ENCODE measurements around the gene EFL1. TPM values are rescaled to one million over a fixed set of nuclear protein-coding genes. Genes with fewer than 3 reads are reported as not detected.

The EFL1 gene
- total and polyA plus RNA-seq, 2 experiments from 2014 or later: 15.4 to 46.4 TPM

DNA sequence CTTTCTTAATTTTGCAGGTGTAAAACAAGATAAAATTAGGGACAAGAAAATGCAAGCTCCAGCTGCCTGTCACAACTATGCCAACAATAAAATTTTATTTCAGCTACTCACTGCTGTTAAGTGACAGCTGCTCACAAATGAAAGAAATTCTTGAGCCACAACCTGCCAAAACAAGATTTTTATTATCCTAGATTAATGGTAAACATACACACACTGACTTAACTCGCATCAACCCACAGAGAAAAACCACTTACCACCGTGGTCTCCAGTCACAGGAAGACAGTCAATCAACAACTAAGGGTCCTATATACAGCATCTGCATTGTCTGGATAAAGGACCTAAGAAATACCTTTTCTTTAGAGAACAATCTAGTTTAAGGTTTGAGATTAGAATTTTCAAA, 31.3 kb downstream of the EFL1 start (continued):
- TF ChIP-seq, protein P1, sequence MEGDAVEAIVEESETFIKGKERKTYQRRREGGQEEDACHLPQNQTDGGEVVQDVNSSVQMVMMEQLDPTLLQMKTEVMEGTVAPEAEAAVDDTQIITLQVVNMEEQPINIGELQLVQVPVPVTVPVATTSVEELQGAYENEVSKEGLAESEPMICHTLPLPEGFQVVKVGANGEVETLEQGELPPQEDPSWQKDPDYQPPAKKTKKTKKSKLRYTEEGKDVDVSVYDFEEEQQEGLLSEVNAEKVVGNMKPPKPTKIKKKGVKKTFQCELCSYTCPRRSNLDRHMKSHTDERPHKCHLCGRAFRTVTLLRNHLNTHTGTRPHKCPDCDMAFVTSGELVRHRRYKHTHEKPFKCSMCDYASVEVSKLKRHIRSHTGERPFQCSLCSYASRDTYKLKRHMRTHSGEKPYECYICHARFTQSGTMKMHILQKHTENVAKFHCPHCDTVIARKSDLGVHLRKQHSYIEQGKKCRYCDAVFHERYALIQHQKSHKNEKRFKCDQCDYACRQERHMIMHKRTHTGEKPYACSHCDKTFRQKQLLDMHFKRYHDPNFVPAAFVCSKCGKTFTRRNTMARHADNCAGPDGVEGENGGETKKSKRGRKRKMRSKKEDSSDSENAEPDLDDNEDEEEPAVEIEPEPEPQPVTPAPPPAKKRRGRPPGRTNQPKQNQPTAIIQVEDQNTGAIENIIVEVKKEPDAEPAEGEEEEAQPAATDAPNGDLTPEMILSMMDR (conservative IDR thresholded peaks at IDR 0.05; ENCODE audit: low read depth in 2 of 2): no peak
- TF ChIP-seq STAT1 (IDR thresholded peaks at IDR 0.05; ENCODE audit: unreplicated experiment): no peak
- no peak for TF ChIP-seq EZH2phosphoT487 (IDR thresholded peaks at IDR 0.05; ENCODE audit: unreplicated experiment)

DNA sequence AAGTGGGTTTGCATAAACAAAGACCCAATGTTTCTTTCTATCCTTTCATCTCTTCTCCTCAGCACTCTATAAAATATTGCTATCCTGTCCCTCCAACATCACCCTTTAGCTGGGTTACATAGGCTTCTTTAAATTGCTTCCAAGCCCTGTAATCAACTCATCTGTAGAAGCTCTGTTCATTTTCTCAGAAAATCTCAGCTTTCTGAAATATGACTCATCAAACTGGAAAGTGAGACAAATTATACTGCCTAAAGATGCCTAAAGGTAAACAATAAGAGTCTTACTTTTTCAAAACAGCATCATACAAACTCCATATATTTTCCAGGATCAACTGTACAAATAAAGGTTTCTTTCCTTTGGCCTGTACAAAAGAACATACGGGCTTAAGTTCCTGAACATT, 33.8 kb downstream of the EFL1 start:
- Histone ChIP-seq H3K4me3 (no peak overlapping the region), H3K27me3 (ENCODE audit: insufficient read depth) (no peaks in the 10 kb centered on the region), H3K4me1 (ENCODE audit: insufficient read depth) (no peaks in the 10 kb centered on the region), H2AFZ (no peak overlapping the region), H3K4me2 (no peak overlapping the region), H3K79me2 (replicated peaks; ENCODE audit: insufficient read depth) (no peaks in the 10 kb centered on the region), H3F3A (replicated peaks; ENCODE audit: low read depth) (no peaks in the 10 kb centered on the region), H3K9me2 (ENCODE audit: insufficient read depth) (no peaks in the 10 kb centered on the region), H4K20me1 (replicated peaks; ENCODE audit: insufficient read depth) (no peaks in the 10 kb centered on the region), H3K27ac (ENCODE audit: low read depth) (no peak overlapping the region), H3K36me3 (ENCODE audit: insufficient read depth) (peaks cover 5% of the 10 kb centered on the region; the same call in 1 of the 2 replicates)
- TF ChIP-seq NANOG (IDR thresholded peaks at IDR 0.05; ENCODE audit: borderline replicate concordance): no peak
- TF ChIP-seq, protein P1 (conservative IDR thresholded peaks at IDR 0.05; ENCODE audit: low read depth in 2 of 2): no peak
- TF ChIP-seq EZH2 (IDR thresholded peaks at IDR 0.05; ENCODE audit: low read depth, unreplicated experiment): no peak
- TF ChIP-seq, protein P2, sequence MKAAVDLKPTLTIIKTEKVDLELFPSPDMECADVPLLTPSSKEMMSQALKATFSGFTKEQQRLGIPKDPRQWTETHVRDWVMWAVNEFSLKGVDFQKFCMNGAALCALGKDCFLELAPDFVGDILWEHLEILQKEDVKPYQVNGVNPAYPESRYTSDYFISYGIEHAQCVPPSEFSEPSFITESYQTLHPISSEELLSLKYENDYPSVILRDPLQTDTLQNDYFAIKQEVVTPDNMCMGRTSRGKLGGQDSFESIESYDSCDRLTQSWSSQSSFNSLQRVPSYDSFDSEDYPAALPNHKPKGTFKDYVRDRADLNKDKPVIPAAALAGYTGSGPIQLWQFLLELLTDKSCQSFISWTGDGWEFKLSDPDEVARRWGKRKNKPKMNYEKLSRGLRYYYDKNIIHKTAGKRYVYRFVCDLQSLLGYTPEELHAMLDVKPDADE (IDR thresholded peaks at IDR 0.05): no peak
- no peak for TF ChIP-seq JUNB (IDR thresholded peaks at IDR 0.05; ENCODE audit: unreplicated experiment)
- TF ChIP-seq CREB1 (CRISPR knock-in tag; IDR thresholded peaks at IDR 0.05; ENCODE audit: low read depth): no peak
- TF ChIP-seq STAT1 (IDR thresholded peaks at IDR 0.05; ENCODE audit: unreplicated experiment): no peak
- TF ChIP-seq, protein P3, sequence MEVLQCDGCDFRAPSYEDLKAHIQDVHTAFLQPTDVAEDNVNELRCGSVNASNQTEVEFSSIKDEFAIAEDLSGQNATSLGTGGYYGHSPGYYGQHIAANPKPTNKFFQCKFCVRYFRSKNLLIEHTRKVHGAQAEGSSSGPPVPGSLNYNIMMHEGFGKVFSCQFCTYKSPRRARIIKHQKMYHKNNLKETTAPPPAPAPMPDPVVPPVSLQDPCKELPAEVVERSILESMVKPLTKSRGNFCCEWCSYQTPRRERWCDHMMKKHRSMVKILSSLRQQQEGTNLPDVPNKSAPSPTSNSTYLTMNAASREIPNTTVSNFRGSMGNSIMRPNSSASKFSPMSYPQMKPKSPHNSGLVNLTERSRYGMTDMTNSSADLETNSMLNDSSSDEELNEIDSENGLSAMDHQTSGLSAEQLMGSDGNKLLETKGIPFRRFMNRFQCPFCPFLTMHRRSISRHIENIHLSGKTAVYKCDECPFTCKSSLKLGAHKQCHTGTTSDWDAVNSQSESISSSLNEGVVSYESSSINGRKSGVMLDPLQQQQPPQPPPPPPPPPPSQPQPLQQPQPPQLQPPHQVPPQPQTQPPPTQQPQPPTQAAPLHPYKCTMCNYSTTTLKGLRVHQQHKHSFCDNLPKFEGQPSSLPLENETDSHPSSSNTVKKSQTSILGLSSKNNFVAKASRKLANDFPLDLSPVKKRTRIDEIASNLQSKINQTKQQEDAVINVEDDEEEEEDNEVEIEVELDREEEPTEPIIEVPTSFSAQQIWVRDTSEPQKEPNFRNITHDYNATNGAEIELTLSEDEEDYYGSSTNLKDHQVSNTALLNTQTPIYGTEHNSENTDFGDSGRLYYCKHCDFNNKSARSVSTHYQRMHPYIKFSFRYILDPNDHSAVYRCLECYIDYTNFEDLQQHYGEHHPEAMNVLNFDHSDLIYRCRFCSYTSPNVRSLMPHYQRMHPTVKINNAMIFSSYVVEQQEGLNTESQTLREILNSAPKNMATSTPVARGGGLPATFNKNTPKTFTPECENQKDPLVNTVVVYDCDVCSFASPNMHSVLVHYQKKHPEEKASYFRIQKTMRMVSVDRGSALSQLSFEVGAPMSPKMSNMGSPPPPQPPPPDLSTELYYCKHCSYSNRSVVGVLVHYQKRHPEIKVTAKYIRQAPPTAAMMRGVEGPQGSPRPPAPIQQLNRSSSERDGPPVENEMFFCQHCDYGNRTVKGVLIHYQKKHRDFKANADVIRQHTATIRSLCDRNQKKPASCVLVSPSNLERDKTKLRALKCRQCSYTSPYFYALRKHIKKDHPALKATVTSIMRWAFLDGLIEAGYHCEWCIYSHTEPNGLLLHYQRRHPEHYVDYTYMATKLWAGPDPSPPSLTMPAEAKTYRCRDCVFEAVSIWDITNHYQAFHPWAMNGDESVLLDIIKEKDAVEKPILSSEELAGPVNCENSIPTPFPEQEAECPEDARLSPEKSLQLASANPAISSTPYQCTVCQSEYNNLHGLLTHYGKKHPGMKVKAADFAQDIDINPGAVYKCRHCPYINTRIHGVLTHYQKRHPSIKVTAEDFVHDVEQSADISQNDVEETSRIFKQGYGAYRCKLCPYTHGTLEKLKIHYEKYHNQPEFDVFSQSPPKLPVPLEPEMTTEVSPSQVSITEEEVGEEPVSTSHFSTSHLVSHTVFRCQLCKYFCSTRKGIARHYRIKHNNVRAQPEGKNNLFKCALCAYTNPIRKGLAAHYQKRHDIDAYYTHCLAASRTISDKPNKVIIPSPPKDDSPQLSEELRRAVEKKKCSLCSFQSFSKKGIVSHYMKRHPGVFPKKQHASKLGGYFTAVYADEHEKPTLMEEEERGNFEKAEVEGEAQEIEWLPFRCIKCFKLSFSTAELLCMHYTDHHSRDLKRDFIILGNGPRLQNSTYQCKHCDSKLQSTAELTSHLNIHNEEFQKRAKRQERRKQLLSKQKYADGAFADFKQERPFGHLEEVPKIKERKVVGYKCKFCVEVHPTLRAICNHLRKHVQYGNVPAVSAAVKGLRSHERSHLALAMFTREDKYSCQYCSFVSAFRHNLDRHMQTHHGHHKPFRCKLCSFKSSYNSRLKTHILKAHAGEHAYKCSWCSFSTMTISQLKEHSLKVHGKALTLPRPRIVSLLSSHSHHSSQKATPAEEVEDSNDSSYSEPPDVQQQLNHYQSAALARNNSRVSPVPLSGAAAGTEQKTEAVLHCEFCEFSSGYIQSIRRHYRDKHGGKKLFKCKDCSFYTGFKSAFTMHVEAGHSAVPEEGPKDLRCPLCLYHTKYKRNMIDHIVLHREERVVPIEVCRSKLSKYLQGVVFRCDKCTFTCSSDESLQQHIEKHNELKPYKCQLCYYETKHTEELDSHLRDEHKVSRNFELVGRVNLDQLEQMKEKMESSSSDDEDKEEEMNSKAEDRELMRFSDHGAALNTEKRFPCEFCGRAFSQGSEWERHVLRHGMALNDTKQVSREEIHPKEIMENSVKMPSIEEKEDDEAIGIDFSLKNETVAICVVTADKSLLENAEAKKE (CRISPR knock-in tag; IDR thresholded peaks at IDR 0.05): no peak
- no peak for DNase-seq (ENCODE audit: low spot score)
- Mint-ChIP-seq H3K4me3 (no peak overlapping the region), H3K27me3 (ENCODE audit: insufficient read depth, low read depth, poor library complexity) (no peaks in the 10 kb centered on the region), H3K36me3 (ENCODE audit: low read depth) (peaks cover 5% of the 10 kb centered on the region), H3K27ac (no peak overlapping the region), H3K9me3 (no peaks in the 10 kb centered on the region), H3K4me1 (peaks cover 7% of the 10 kb centered on the region; the same call in 1 of the 3 replicates)
- no peak for ATAC-seq

All from GM23338 (cell line).